Measurements from ENCODE around the gene ATP2B2. TPM values are rescaled to one million over a fixed set of nuclear protein-coding genes. Genes with fewer than 3 reads are reported as not detected.

ATP2B2 gene
- total and polyA plus RNA-seq, 9 of the 15 experiments (the other 6 are each of a cell fraction or from before 2014, with no cell fraction given) = 0.06 TPM; not detected in 8

- TF ChIP-seq, protein P1, sequence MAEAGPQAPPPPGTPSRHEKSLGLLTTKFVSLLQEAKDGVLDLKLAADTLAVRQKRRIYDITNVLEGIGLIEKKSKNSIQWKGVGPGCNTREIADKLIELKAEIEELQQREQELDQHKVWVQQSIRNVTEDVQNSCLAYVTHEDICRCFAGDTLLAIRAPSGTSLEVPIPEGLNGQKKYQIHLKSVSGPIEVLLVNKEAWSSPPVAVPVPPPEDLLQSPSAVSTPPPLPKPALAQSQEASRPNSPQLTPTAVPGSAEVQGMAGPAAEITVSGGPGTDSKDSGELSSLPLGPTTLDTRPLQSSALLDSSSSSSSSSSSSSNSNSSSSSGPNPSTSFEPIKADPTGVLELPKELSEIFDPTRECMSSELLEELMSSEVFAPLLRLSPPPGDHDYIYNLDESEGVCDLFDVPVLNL (CRISPR knock-in tag; IDR thresholded peaks at IDR 0.05; ENCODE audit: low read depth) = no peak
- TF ChIP-seq CREBBP (IDR thresholded peaks at IDR 0.05; ENCODE audit: low read depth, low read length) (no peak), NFATC3 (IDR thresholded peaks at IDR 0.05) (no peak)
Measured at GRCh38 chr3:10500717-10501663, 4.4 kb downstream of the ATP2B2 start (continued).

DNA sequence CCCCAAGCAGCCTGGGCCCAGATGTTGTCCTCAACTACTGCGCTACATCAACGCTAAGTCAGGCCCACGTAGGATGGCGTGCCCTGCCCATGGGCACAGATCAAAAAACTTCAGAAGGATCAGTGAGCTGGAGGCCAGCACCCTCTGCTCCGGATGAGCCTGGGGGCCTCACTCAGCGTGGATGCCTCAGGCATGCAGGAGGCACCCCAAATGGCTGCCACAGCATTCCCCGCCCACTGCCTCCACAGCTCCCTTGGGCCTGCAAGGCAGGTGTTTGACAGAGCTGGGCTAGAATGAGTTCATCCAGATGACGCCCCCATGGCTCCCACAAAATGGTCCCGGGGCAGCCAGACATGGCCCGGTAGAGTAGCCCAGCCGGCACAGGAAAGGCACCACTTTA lies 7.1 kb downstream of the ATP2B2 start:
- WGBS (ENCODE audit: insufficient coverage, low coverage, missing lambda C conversion rate) = 2% methylated on average over 11 of the region's 11 CpGs
- no peak for TF ChIP-seq ZEB2 (IDR thresholded peaks at IDR 0.05)
- no peak for TF ChIP-seq BRCA1 (IDR thresholded peaks at IDR 0.05)
- no peak for TF ChIP-seq BRCA1 (CRISPR knock-in tag; IDR thresholded peaks at IDR 0.05)
- no peak for TF ChIP-seq ZNF197 (CRISPR knock-in tag; IDR thresholded peaks at IDR 0.05; ENCODE audit: low read depth)
- TF ChIP-seq ZC3H4 (CRISPR knock-in tag; IDR thresholded peaks at IDR 0.05; ENCODE audit: borderline replicate concordance) = no peak
- TF ChIP-seq MTA3 (IDR thresholded peaks at IDR 0.05; ENCODE audit: borderline replicate concordance) = no peak

More for the DNA sequence above, 7.1 kb downstream of the ATP2B2 start:
- CTCF ChIA-PET (ENCODE audit: low intra/inter-chr PET ratio) = no interaction called here
- Histone ChIP-seq H3K36me3 (ENCODE audit: control insufficient read depth, insufficient read depth, low read length) (no peaks in the 10 kb centered on the region), H3K27ac (ENCODE audit: extremely low read depth, low read depth, low read length) (no peak overlapping the region), H3K9me1 (ENCODE audit: control insufficient read depth, insufficient read depth, low read length) (no peaks in the 10 kb centered on the region), H3K4me2 (ENCODE audit: insufficient read depth, low read length) (no peak overlapping the region), H3K4me1 (replicated peaks in 1 of 2; ENCODE audit: control insufficient read depth in 2 of 2, insufficient read depth in 2 of 2, low read length in 2 of 2) (peaks cover 0 to 9% of the 10 kb centered on the region in 2 experiments; a peak in 1 of 5 replicates), H3K79me2 (ENCODE audit: control insufficient read depth, insufficient read depth, low read length) (no peaks in the 10 kb centered on the region), H4K20me1 (replicated peaks; ENCODE audit: control insufficient read depth, insufficient read depth, low read length) (peaks cover 25% of the 10 kb centered on the region), H3K9ac (ENCODE audit: insufficient read depth in 1 of 2, low read depth in 2 of 2, low read length in 2 of 2) (peak overlapping the region in 1 of 2 experiments; percentile 11; a peak in 1 of 4 replicates), H3K9me3 (replicated peaks; ENCODE audit: control insufficient read depth, insufficient read depth, low read depth, low read length) (no peaks in the 10 kb centered on the region), H2AFZ (ENCODE audit: low read depth, low read length) (no peak overlapping the region), H3K4me3 (no peak overlapping the region), H3K27me3 (ENCODE audit: control insufficient read depth in 2 of 2, insufficient read depth in 2 of 2, low read length in 2 of 2) (peaks cover 26 to 56% of the 10 kb centered on the region in 2 experiments)
- BruUV-seq (replicated peaks) = no TSS peak
- DNase-seq (ENCODE audit: extremely low read depth in 1 of 4, low spot score in 3 of 4) (no peak), ATAC-seq (no peak), FAIRE-seq (no peak)
- in situ Hi-C loops (cut with MboI) = no loop called here
- intact Hi-C loops (cut with micrococcal nuclease) = no loop called here
- POLR2A ChIA-PET = interaction anchor here (0.6 to 0.9 kb wide), 5 partner anchors 14 to 317 kb away, joined by 3 read pairs; no protein-coding TSS in a partner anchor
